Measurements from ENCODE around the gene CDH4. TPM values are rescaled to one million over a fixed set of nuclear protein-coding genes. Genes with fewer than 3 reads are reported as not detected.

CDH4 gene
- total and polyA plus RNA-seq, 2 of the 4 experiments (the other 2 are of a cell fraction) = 1.6 to 3.5 TPM

DNA sequence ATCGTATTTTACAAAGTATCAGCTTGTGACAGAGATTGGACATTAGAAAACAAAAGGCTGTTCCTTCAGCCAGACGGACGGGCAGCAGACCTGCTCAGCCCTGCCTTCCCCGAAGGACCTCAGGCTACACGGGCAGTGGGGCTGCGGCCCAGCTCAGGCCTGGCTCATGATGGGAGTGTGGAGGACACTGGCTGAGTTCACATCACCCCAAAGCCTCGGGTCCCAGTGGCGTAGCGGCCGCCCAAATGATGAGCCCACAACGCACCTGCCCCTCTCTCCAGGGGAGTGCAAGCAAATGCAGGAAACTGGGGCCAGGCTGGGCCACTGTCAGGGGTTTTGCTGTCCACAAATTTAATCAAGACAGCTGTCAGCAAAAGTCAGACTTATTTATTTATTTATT, 456.8 kb downstream of the CDH4 start:
- H3K9me1 ChIP-seq (ENCODE audit: insufficient read depth, low read length) = no peaks in the 10 kb centered on the region
- 100% methylated on average over 6 of the region's 11 CpGs; no CpG with 5 or more reads in 1 of the 2 experiments for WGBS, 2 experiments (ENCODE audit: extremely low coverage in 2 of 2, insufficient read length in 1 of 2)
- no peak overlapping the region for H2BK20ac ChIP-seq (ENCODE audit: low read depth, low read length)
- H4K91ac ChIP-seq (ENCODE audit: insufficient read depth, low read depth, low read length) = no peak overlapping the region
- no peak overlapping the region for H2BK5ac ChIP-seq (ENCODE audit: low read depth, low read length, poor library complexity, severe bottlenecking)
- H3K4me2 ChIP-seq (ENCODE audit: low read depth, low read length) = no peak overlapping the region
- no peak overlapping the region for H3K9ac ChIP-seq (ENCODE audit: low read depth, low read length)
- H3K4ac ChIP-seq (ENCODE audit: low read depth, low read length) = no peak overlapping the region
- H4K8ac ChIP-seq (ENCODE audit: low read depth in 2 of 2, low read length in 2 of 2) = no peak overlapping the region
- no peak overlapping the region for H2BK15ac ChIP-seq (ENCODE audit: low read depth, low read length)
- H2AK5ac ChIP-seq (ENCODE audit: low read depth, low read length) = no peak overlapping the region
- no peak overlapping the region for H3K27ac ChIP-seq (ENCODE audit: insufficient read depth, low read length)
- no peaks in the 10 kb centered on the region for H3K4me1 ChIP-seq (ENCODE audit: control insufficient read depth, insufficient read depth, low read length)
- no peak overlapping the region for H2BK120ac ChIP-seq (ENCODE audit: low read depth, low read length)
- ATAC-seq (ENCODE audit: low read depth) = no peak
- dilution Hi-C loops (cut with HindIII; ENCODE audit: low sequenced_read_pairs, unreplicated experiment) (no loop called here), intact Hi-C loops (cut with micrococcal nuclease) (no loop called here), in situ Hi-C loops (cut with MboI; ENCODE audit: low sequenced_read_pairs) (no loop called here)
- no peak overlapping the region for H3K18ac ChIP-seq (ENCODE audit: low read depth, low read length)
- H4K20me1 ChIP-seq (ENCODE audit: insufficient read depth, low read length) = no peaks in the 10 kb centered on the region
- H3K79me1 ChIP-seq (ENCODE audit: low read depth in 1 of 2, low read length in 2 of 2) = no peaks in the 10 kb centered on the region
- H3K23ac ChIP-seq (ENCODE audit: low read depth, low read length) = no peak overlapping the region
- no peak overlapping the region for H4K5ac ChIP-seq (ENCODE audit: low read depth, low read length)
- DNase-seq = no peak
- no TSS peak for BruUV-seq (replicated peaks)
- H3K4me3 ChIP-seq (ENCODE audit: insufficient read depth, low read depth, low read length) = no peak overlapping the region
- POLR2A ChIA-PET (ENCODE audit: unreplicated experiment) = no interaction called here
- no peak overlapping the region for H3K56ac ChIP-seq (ENCODE audit: extremely low read depth, insufficient read depth, low read length)
- H2AK9ac ChIP-seq (replicated peaks; ENCODE audit: low read depth, low read length, poor library complexity) = no peak overlapping the region
- no peak overlapping the region for H2AFZ ChIP-seq (replicated peaks; ENCODE audit: low read length, poor library complexity)
- TF ChIP-seq NFE2L2 (IDR thresholded peaks at IDR 0.05; ENCODE audit: low read depth, low read length) = no peak
- TF ChIP-seq, protein P1, sequence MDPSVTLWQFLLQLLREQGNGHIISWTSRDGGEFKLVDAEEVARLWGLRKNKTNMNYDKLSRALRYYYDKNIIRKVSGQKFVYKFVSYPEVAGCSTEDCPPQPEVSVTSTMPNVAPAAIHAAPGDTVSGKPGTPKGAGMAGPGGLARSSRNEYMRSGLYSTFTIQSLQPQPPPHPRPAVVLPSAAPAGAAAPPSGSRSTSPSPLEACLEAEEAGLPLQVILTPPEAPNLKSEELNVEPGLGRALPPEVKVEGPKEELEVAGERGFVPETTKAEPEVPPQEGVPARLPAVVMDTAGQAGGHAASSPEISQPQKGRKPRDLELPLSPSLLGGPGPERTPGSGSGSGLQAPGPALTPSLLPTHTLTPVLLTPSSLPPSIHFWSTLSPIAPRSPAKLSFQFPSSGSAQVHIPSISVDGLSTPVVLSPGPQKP (IDR thresholded peaks at IDR 0.05; ENCODE audit: borderline replicate concordance, low read depth, low read length) = no peak
- TF ChIP-seq FOS (IDR thresholded peaks at IDR 0.05; ENCODE audit: low read depth, low read length) = no peak
- no peak for TF ChIP-seq SMC3 (IDR thresholded peaks at IDR 0.05; ENCODE audit: low read depth, low read length)
- TF ChIP-seq RCOR1 (IDR thresholded peaks at IDR 0.05; ENCODE audit: insufficient replicate concordance, low read length) = no peak
- TF ChIP-seq MAFK (IDR thresholded peaks at IDR 0.05; ENCODE audit: low read depth, low read length) = no peak
- TF ChIP-seq BHLHE40 (IDR thresholded peaks at IDR 0.05; ENCODE audit: low read depth, low read length) = no peak
- TF ChIP-seq, protein P2, sequence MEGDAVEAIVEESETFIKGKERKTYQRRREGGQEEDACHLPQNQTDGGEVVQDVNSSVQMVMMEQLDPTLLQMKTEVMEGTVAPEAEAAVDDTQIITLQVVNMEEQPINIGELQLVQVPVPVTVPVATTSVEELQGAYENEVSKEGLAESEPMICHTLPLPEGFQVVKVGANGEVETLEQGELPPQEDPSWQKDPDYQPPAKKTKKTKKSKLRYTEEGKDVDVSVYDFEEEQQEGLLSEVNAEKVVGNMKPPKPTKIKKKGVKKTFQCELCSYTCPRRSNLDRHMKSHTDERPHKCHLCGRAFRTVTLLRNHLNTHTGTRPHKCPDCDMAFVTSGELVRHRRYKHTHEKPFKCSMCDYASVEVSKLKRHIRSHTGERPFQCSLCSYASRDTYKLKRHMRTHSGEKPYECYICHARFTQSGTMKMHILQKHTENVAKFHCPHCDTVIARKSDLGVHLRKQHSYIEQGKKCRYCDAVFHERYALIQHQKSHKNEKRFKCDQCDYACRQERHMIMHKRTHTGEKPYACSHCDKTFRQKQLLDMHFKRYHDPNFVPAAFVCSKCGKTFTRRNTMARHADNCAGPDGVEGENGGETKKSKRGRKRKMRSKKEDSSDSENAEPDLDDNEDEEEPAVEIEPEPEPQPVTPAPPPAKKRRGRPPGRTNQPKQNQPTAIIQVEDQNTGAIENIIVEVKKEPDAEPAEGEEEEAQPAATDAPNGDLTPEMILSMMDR (conservative IDR thresholded peaks at IDR 0.05; ENCODE audit: low read depth, low read length) = no peak
- TF ChIP-seq, protein P3, sequence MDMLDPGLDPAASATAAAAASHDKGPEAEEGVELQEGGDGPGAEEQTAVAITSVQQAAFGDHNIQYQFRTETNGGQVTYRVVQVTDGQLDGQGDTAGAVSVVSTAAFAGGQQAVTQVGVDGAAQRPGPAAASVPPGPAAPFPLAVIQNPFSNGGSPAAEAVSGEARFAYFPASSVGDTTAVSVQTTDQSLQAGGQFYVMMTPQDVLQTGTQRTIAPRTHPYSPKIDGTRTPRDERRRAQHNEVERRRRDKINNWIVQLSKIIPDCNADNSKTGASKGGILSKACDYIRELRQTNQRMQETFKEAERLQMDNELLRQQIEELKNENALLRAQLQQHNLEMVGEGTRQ (IDR thresholded peaks at IDR 0.05; ENCODE audit: low read depth, low read length) = no peak
- no peak for TF ChIP-seq CEBPB (IDR thresholded peaks at IDR 0.05; ENCODE audit: low read depth, low read length)
- TF ChIP-seq MXI1 (IDR thresholded peaks at IDR 0.05; ENCODE audit: borderline replicate concordance, low read depth, low read length) = no peak
- no peak for TF ChIP-seq MAZ (IDR thresholded peaks at IDR 0.05; ENCODE audit: borderline replicate concordance, low read depth, low read length)
- no peaks in the 10 kb centered on the region; the same call in 1 of the 2 replicates for H3K27me3 ChIP-seq (ENCODE audit: control insufficient read depth, insufficient read depth, low read length)
- CTCF ChIA-PET = no interaction called here
- peaks cover 12% of the 10 kb centered on the region; the same call in 1 of the 2 replicates for H3K9me3 ChIP-seq (ENCODE audit: control insufficient read depth, insufficient read depth, low read length)
- no peak overlapping the region for H3K14ac ChIP-seq (replicated peaks; ENCODE audit: low read depth, low read length)
- no peaks in the 10 kb centered on the region for H3K36me3 ChIP-seq (ENCODE audit: control insufficient read depth, insufficient read depth, low read length)

All from IMR-90 (cell line).